GM21515 (cell line): ENCODE data around the gene AAR2.

Experiments
- ATAC-seq: cut with Tn5 transposase; IDR thresholded peaks from one replicate; pipeline ENCODE4 v1.9.1; 2021; ENCODE audit not compliant: unreplicated experiment

Gene AAR2

DNA sequence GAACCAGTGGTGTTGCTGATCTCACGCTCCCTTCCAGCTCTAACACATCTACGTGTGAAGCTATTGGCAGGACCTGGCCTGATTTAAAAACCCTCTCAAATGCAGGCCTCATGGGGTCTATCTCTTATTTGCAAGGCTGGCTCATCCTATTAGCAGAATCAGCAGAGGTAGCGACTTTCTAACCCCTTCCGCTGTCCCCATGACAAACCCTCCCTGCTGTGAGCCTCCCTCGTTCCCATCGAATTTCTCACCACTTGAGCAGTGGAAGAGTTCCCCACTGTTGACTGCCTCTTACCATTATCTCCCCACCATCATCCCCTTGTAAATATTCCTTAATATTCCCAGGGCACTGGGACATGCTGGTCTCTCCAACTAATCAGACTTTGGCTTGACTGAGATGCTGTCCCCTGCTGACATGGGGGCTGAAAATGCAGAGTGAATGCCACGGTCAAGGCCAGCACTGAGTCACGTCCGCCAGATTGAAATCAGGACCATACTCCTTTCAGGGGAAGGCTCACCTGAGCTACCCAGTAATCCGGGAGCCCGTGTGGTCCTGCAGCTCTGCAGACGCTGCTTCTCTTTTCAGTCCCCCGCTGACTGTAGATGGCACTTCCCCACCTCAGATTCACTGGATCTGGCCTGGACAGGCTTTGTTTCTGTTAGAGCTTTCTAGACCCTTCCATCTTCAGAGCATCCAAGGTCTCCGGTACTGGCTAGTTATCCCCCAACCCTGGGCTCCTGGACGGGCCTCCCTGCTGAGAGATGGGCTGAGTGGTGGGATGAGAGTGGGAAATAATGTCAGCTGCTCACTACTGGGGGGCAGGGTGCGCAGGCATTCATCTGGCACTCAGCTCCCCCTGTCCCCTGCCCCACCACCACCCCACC, 23.1 kb downstream of the AAR2 start:
- no peak for ATAC-seq

DNA sequence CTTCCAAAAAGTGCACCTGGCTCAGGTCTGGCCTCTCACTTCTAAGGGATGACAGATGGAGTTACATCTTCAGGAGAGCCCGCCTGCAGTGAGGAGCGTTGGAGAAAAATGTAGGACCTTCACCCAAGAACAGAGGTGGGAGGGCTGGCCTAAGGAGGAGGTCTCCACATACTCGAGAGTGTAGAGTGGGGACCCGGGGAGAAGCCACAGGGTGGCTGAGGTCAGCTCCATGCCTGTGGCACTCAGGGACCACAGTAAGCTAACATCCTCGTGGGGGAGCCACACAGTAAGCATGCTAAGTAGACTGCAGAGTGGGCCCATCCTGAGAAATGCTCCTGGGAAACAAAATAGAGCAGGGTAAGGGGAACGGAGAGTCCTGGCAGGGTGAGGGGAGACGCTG, 24.0 kb downstream of the AAR2 start:
- no peak for ATAC-seq

DNA sequence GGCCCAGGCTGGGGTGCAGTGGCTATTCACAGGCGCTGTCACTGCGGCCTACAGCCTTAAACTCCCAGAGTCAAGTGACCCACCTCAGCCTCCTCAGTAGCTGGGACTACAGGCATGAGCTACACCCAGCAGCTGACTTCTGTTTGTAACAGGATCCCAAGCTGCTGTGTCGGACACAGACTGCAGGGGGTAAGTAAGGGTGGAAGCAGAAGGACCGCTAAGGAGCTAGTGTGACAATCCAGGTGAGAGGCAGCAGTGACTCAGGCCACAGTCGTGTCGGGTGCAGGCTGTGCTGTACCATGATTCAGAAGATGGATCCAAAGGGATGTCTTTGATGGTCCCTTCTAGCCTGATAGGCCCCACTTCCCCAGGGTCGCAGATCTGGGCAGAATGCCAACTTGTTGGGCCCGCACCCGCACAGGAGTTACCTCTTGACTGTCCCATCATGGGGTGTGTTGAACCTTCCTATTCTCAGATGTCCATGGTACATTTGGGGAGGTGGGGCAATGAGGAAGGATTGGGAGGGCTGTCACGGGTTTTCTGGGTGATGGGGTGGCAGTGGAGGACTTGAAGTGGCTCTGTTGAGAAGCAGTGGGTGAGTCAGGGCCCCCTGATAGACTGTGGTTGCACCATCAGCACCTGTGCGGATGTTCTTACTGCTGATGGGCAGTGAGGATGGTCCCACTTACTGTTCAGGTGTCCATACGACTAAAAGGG, 25.3 kb downstream of the AAR2 start:
- ATAC-seq: no peak

DNA sequence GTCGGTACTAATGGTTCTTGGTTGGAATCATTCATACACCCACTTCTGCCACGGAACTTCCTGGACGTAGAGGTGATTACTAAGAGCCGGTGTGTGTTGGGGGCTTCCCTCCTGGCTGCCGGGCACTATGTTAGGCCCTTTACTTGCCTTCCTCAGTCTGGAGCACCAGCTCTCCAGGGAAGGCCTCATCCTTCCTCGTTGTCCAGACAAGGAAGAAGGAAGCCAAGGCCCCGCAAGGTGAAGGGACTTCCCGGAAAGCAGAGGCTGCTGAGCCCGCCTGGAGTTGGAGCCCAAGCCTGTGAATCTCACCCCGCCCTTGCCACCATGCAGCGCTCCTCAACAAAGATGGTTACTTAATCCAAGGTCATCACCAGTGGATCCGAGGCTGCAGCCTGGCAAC, 26.2 kb downstream of the AAR2 start:
- ATAC-seq: no peak

DNA sequence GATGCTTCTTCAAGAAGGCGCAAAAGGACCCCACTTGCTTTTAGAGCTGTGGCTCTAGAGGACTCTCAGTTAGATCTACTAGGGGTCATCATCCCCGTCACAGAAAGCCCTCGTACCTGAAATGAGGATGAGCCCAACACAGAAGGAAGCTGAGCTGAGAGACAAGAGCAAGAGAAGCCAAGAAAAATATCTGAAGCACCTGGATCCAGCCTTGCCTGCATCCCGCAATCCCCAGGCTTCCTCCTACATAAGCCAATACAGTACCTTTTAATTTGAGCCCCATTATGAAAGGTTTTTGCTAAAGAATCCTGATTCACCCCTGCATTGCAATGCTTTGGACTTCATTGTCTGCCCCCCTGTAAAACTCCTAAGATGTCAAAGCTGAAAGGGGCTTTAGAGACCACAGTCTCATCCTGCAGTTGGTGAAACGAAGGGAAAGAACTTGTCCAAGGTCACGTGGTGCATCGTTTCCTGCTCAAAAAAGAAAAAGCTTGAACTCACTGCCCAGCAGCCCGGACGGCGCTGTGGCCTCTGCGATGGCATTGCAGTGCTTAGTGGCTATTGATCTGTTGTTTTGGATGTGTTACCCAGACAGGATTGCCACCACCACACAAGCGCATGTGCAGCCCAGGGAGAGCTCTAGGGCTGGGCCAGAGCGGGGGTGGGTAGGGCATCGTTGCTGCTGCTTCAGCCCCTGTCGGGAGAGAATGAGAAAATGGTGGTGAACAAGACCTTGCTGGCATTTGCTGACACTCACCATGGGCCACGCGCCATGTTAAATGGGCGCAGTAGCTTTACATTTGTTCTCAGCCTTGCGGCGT, 28.4 kb downstream of the AAR2 start:
- no peak for ATAC-seq

DNA sequence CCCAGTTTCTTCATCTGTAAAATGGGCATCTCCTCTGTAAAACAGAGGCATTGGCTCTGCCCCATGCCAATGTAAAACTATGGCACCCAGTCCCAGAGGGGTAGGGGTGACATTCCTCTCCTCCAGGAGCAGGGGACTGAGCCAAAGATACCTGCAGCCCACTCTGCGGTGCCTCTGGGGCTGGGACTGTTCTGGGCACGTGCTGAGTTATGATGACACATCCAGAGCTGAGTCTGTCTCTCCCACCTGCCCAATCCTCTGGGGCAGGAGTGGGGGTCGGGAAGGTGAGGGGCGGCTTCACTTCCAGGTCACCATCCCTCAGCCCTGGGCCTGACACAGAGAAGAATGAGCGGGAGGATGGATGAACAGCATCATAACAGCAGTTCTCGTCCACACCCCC, 29.9 kb downstream of the AAR2 start:
- ATAC-seq: no peak

DNA sequence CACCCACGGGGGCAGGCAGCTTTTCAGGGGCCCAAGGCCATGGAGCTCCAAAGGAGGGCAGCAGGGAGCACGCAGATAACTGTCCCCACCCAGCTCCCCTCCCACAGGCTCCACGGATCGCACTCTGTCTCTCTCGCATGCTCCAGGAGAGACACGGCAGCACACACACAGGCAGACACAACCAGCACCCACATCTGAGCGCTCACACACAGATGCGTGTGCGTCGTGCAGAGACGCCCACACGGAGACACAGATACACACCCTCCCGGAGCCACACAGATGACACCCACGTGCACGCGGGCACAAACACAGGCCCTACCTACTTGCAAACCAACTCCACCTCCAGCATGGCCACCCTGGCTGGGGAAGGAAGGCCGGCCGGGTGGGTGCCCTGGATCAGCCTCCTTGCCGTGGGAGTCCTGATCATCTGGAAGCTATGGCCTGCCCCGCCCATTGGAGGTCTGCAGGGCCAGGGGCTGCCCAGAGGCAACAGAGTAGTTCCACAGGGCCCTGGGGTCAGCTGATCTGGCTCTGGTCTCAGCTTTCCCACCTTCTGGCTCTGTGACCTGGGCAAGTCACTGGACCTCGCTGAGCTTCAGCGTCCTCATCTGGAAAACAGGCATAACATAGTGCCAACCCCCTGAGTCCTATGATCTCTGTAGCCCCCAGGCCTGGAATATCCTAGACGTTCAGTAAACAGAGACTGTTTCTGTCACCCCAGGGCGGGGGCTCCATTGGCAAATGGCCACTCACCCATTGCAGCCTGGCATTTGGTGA, 31.5 kb downstream of the AAR2 start:
- ATAC-seq: no peak

DNA sequence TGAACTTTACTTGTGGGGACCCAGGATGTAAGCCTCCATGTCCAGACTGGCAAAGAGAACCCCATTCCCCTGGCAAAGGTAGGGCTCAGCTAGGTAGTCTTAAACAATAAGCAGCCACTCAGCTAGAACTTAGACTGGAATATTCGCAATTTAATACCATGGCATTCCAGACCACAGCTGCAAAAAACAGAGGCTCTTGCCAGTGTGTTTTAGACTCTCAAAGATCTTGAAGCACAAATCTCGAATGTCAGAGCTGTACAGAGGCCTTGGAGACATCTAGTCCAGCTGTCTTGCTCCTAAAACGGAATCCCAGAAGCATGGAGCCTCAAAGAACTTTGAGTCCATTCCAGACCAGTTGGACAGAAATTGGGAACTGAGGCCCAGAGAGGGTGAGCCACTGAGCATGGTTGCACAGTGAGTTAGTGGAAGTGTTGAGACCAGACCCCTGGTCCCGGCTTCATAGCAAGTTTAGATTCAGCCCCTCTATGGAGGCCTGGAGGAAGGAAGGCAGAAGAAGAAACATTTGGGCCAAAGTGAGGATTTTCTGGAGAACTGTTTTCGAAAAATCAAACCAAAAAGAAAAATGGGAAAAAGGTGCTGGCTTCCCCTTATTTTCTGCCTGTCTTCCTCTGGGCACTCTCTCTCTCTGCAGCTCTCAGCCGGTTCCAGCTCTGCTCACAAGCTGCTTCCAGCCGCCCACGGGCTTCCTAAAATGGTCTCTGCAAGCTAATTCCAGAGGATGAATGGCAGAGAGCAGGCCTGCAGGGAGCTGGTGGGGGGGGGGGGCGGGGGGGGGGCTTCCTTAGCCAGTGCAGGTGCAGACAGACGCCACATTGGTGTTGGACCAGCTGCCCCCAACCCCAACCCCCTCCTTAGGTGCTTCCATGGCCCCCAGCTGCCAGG, 32.4 kb downstream of the AAR2 start:
- ATAC-seq: no peak

DNA sequence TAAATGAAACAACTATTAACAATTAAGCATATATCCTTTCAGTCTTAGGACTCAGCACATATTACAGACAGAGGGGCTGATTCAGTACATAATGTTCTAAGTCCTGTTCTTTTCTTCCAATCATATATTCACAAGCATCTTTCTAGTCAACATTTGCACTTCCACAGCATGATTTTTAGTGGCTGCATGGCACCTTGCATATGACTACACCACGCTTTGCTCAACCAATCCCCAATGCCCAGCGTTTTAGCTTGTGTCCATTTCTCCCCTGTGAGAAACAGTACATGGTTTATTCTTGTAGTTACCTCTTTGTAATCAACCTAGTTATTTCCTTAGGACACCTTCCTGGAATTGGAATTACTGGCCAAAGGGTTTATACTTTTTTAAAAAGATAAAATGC, 33.2 kb downstream of the AAR2 start:
- ATAC-seq: no peak

DNA sequence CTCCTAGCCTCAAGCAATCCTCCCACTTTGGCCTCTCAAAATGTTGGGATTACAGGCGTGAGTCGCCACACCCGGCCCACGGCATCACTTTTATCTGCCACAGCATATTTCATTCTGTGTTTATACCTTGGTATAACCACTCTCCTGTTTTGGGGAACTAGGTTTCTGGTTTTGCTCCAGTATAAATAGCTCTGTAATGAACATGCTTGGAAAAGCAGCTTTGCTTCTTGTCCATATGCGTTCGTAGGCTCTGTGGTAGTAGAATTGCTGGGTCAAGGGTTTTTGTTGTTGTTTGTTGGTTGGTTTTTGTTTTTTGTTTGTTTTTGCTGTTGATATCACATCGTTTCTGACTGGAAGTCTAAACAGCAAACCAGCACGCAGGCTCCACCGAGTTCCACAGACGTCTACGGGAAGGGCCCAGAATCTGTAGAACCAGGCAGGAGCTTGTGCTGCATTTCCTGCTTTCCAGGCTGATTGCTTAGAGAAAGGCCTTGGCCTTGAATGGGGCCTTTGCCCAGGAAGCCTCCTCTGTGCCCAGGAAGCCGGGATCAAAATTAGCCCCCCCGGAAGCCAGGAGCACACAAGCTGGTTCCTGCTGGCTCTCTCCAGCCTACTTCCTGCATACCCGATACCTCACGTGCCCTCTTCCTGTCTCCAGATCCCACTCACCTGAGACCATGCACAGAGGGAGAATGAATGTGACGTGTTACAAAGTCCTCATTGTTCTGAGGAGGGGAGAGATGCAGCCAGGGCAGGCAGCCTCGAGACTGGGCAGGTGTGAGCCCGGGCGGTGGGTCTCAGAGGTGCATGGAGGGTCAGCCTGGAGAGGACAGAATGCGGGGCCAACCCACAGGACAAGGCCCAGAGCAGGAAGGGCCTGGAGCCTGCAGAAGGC, 34.7 kb downstream of the AAR2 start:
- ATAC-seq: no peak

DNA sequence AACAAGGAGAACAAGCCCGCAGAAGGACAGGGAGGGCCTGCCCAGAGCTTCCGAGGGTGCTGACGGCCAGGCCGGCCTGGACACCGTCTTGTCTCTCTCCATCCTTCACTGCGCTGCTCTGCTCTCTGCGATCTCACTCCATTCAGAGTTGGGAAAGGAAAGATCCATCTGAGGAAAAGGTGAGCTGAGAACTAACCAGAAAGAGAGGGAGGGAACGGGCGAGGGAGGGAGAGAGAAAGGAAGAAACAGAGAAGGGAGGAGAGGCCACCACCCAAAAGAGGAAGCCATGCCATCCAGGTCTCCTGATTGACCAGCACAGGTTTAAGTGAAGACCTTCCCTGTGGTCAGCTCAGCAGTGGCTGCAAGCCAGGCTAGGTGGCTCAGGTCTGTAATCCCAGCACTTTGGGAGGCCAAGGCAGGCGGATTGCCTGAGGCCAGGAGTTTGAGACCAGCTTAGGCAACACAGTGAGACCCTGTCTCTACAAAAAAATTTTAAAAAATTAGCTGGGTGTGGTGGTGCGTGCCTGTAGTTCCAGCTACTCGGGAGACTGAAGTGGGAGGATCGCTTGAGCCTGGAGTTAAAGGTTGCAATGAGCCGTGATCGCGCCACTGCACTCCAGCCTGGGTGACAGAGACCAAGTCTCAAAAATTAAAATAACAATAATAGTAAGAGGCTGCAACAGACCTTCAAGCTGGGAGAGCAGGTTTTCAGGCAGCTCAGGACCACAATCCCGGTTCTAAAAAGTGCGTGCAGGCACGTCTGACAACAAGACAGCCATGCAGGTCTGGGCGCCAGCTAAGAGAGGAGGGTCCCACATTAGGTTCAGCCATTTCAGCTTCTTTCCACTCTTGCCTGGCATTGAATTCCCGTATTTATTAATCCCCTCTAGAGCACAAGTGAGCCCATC, 35.6 kb downstream of the AAR2 start:
- ATAC-seq: no peak

DNA sequence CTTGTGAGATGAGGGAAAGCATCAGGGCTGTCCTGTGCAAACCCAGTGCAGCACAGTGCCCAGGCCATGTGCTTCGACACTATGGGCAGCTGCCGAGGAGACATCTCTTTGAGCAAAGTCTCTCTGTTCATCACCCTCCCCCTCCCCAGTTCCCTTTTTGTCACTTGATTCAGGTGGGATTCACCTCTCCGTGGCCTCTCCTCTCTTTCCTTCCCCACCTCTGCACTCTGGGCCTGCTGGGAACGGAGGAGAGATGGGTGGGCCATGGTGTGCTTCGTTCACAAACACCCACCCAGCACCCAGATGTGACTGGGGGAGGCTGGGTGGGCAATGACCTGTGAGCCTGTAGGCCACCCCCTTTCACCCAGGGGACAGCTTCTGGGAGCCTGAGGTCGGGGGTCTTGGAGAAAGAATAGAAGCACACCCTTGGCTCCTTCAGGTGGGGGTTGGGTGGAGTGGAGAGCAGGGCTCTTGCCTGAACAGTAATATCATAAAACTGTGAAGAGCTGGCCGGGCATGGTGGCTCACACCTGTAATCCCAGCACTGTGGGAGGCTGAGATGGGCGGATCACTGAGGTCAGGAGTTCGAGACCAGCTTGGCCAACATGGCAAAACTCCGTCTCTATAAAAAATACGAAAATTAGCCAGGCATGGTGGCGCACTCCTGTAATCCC, 36.4 kb downstream of the AAR2 start:
- ATAC-seq: no peak

DNA sequence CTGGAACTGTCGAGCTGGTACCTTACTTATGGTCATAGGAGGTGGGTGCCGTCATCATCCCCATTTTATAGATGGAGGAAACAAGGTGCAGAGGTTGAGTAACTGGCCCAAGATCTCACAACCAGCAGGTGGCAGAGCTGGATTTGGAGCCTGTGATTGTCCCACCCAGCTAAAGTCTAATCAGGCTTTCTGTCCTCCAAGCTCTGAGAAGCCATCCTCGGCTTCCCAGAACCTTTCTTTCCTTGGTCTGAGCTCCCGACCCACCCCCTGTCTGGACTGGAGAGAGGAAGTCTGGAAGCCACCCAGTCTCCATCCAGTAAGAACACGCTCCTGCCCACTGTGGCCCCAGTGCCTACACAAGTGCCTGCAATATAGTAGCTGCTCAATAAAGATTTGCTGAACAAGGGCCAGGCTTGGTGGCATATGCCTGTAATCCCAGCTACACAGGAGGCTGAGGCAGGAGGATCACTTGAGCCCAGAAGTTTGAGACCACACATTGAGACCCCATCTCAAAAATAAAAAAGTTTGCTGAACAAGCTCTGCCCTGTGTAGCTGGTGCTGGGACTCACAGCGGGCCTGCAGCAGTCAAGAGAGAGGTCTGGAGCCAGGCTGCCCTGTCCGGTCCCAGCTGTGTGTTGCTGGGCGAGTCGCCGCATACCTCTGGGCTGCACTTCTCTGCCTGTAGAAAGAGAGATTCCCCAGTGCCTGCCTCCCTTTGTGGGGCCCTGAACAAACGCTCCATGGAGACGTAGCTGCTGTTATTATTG, 37.3 kb downstream of the AAR2 start:
- no peak for ATAC-seq

DNA sequence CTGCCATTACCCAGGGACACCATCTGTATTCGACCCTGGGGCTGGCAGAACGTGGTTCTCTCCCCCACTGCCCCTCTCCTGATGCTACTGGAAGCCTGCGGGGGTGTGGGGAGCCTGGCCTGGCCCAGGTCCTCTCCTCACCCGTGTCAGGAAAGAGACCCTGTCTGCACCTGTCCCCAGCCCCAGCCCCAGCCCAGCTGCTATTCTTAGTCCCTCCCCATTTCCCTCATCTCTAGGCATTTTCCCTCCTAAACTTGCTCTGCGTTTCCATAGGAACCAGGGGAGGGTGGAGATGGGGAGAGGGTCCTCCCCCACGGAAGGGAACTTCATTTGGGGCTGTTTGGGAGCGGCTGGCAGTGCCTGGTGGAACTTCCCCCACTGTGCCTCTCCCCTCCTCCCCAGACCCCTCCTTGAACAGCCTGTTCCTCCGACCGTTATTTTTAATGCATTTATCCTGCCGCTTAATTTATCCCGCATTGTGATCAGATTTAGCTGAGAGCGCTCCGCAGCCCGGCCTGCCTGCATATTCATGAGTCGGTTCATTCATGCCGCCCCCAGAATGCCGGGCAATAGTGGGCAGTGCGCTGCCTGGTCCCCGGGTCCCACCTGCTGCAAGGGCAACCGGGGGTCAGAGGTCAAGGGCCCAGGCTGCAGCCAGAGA, 38.0 kb downstream of the AAR2 start:
- no peak for ATAC-seq

DNA sequence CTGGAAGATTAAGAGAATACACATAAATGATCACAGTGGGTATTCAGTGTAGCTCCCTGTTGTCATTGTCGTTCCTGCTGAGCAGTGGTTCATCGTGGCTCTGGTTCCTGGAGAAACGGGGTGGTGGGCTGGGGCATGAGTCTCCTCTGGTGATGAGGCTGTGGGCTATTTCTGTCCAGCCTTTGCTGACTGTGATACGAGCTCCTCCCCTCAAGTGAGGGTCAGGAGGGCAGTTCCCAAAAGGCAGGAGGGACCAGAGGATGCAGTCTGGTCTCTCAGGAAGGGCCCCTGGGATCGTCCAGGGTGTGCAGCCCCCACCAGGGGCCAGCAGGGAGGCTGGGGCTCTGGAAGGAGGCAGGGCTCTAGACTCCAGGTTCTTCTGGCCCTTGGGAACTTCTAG, 38.7 kb downstream of the AAR2 start:
- ATAC-seq: no peak
